AG09309 (cell line): Measurements from ENCODE around the gene CST7.

Experiments
- DNase-seq: peaks from one replicate; pipeline ENCODE4 v3.0.0-alpha.2; 2010; ENCODE audit warnings: low read depth
- H3K4me3 ChIP-seq: 2 replicates; pipeline ENCODE4 v1.5.1; 2011; ENCODE audit warnings: mild to moderate bottlenecking, low read depth, low read length, moderate library complexity; ENCODE audit not compliant: control insufficient read depth
- CTCF ChIP-seq: IDR thresholded peaks from 2 replicates; pipeline ENCODE4 v1.5.1; 2011; ENCODE audit warnings: mild to moderate bottlenecking, low read depth, low read length, inconsistent platforms; ENCODE audit not compliant: insufficient read depth, control insufficient read depth; ENCODE audit errors: missing control alignments

The CST7 gene

GRCh38 chr20:24971376-24972101 lies 22.5 kb downstream of the CST7 start:
- no peak overlapping the region for H3K4me3 ChIP-seq
- DNase-seq: no peak

GRCh38 chr20:24972341-24972740 lies 23.3 kb downstream of the CST7 start:
- DNase-seq: no peak
- no peak for TF ChIP-seq CTCF
- H3K4me3 ChIP-seq: no peak overlapping the region

More at GRCh38 chr20:24971376-24972101, 22.5 kb downstream of the CST7 start:
- no peak for TF ChIP-seq CTCF

DNA sequence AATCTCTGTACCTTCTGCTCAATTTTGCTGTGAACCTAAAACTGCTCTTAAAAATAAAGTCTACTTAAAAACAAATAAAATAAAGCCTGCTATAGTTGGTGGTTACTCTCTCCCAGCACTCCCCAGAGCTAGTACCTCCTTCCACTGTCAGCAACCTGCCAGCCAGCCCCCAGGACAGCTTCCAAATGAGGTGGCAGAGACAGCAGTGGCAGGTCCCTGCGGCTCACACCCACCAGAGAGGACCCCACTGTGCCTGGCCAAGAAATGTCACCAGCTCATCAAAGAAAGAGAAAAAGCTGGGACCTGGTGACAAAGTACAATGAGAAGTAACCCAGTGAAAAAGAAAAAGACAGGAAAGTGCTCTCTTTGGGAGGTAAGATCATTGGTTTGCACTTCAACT lies 28.3 kb downstream of the CST7 start:
- no peak overlapping the region for H3K4me3 ChIP-seq
- TF ChIP-seq CTCF: no peak
- DNase-seq: no peak

DNA sequence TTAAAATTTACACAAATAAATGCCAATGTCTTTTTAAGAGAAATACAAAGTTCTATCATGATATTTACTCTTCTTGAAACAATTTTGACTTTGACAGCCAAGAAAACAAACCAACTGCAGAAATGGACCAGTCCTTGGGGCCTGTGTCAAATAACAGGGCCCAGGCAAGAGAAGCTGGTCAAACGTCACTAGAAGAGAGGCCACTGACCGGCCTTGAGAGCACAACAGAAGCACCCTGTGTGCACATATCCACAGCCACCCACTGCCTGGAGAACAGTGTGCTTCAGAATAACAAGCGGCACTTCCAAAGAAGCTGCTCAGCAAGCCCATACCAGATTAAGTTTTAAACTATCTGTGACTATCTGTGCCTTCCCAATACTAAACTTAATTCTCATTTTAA lies 28.7 kb downstream of the CST7 start:
- H3K4me3 ChIP-seq: no peak overlapping the region
- TF ChIP-seq CTCF: no peak
- no peak for DNase-seq

DNA sequence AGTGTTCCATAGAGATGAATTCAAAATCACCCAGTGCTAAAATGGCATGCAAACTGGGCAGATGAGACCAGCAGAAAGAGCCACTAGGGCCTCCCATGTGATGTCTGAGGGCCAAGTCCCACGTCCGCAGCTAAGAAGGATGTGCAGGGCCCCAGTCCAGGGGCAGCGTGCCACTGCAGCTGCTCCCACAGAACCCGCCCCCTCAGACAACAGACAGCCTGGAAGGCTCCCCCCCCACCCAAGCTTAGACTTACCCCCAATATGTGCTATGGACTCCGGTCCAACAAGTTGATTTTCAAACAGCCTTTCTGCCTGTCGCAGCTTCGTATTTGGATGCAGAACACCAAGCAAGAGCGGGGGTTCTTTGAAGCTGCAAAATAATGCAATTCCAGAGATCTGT lies 29.4 kb downstream of the CST7 start:
- TF ChIP-seq CTCF: no peak
- DNase-seq: no peak
- H3K4me3 ChIP-seq: no peak overlapping the region

DNA sequence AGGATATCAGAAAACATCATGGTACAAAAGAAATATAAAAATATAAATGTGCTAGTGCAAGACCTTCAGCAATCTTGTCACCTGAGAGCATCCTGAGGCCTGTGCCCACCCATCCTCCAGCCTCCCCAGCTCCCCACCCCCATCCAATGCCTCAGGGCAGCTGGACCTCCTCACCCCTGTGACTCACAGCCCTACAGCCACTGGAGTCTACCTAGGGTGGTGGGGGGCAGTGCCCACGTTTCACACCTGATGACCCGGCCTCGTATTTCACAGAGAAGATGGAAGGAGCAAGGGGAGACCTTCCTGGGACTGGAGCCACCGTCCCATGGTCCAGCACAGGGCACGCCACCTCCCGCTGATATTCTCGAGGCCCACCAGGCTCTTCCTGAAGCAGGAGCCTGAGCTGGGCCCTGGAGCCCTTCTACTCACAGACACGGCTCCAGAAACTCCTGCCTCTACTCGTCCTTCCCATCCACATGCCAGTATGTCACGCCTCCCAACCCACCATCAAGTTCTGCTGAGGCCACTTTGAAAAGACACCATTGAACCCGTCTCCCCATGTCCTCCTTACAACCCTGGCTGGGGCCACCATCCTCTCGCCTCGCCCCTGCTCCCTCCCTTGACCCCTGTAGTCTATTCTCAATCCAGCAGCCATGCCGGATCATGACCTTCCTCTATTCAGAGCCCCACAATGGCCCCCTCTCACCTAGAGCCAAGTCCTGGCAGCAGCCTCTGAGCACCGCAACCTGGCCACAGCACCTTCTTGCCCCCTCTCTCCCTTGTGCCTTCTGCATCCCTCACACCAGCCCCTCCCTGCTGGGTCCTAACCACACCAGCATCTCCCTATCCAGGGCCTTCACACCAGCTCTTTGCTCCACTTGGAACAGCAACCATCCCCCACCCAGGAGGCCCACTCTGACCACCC lies 30.2 kb downstream of the CST7 start:
- no peak for TF ChIP-seq CTCF
- no peak for DNase-seq
- no peak overlapping the region for H3K4me3 ChIP-seq
